Measurements from ENCODE around the gene HVCN1.

Gene HVCN1

GRCh38 chr12:110613771-110614684 is 74.9 kb downstream of the HVCN1 start, which contains the start of gene TCTN1:
Gene TCTN1, plus strand, starts transcription at chr12:110614129. Its CDS starts 54 bp downstream, at chr12:110614183.
- DNase-seq, result peak; percentile 95

- DNase-seq, result no peak
These were observed 75.7 kb downstream of the HVCN1 start for GRCh38 chr12:110613071-110613770.

- DNase-seq, result no peak
These were observed 82.7 kb downstream of the HVCN1 start for GRCh38 chr12:110606253-110606611.

GRCh38 chr12:110602085-110602814 is 86.7 kb downstream of the HVCN1 start:
- peak; percentile 76 for DNase-seq

GRCh38 chr12:110600254-110600653 is 88.7 kb downstream of the HVCN1 start:
- DNase-seq, result peak; percentile 67

DNA sequence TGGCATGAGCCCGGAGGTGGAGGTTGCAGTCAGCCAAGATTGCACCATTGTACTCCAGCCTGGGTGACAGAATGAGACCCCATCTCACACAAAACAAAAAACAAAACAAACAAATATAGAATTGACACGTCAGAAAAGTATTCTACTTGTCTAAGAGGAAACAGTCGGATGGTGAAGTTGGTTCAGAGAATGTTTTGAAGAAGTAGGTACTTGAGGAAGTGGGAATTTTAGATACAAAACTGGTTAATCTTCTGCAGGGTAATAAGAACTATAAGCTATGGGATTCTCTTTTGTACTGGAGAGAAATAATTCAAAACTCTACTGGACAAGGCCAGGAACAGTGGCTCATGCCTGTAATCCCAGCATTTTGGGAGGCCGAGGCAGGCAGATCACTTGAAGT is 89.6 kb downstream of the HVCN1 start:
- DNase-seq, result no peak

All from CD4-positive, alpha-beta T cell treated with Interleukin-12 subunit alpha and Interleukin-12 subunit beta, for 1 hour (primary cell).